Activated CD8-positive, alpha-beta memory T cell treated with anti-CD3 and anti-CD28 coated beads, Interleukin-2, amount 10 ng/mL, durations not matched to agents 7 days and 5 days (primary cell): ENCODE data around the gene PCDHB3. TPM values are rescaled to one million over a fixed set of nuclear protein-coding genes. Genes with fewer than 3 reads are reported as not detected.
"Not testable (repeated sequence)": the region's sequence is repeated elsewhere in the genome, so short reads cannot be mapped to it uniquely, and the experiment has no call there.

Source experiments
- ATAC-seq: fragments of 150-1000 bp; cut with Tn5 transposase; one replicate; pipeline ENCODE4 v1.10.0; 2021; ENCODE audit warnings: moderate library complexity
- CTCF ChIA-PET: fragments of 350-600 bp; sonication (Branson Sonifier 250); formaldehyde crosslinking; loops from one replicate; lab custom pipeline; 2021; ENCODE audit warnings: antibody characterized with exemption; lab: Charles Lee
- DNase-seq: peaks from one replicate; pipeline ENCODE4 v3.0.0-alpha.2; 2020
- H3K27ac Mint-ChIP-seq: one replicate; pipeline ENCODE4 v1.8.0; 2021; ENCODE audit warnings: mild to moderate bottlenecking, mixed read lengths
- H3K27me3 Mint-ChIP-seq: one replicate; pipeline ENCODE4 v1.8.0; 2021; ENCODE audit warnings: mixed read lengths
- H3K36me3 Mint-ChIP-seq: one replicate; pipeline ENCODE4 v1.8.0; 2021; ENCODE audit warnings: mild to moderate bottlenecking, mixed read lengths
- H3K4me1 Mint-ChIP-seq: one replicate; pipeline ENCODE4 v1.8.0; 2021; ENCODE audit warnings: mixed read lengths
- H3K4me3 Mint-ChIP-seq: one replicate; pipeline ENCODE4 v1.8.0; 2021; ENCODE audit warnings: mild to moderate bottlenecking, moderate library complexity, mixed read lengths
- H3K9me3 Mint-ChIP-seq: one replicate; pipeline ENCODE4 v1.8.0; 2022; ENCODE audit warnings: low read depth, mixed read lengths
- total RNA-seq, 2 experiments: library from RNA; stranded (reverse); gene quantifications; one replicate each; pipeline ENCODE4 v1.2.3, GENCODE V29; 2021

PCDHB3 gene
- total RNA-seq: not detected

DNA sequence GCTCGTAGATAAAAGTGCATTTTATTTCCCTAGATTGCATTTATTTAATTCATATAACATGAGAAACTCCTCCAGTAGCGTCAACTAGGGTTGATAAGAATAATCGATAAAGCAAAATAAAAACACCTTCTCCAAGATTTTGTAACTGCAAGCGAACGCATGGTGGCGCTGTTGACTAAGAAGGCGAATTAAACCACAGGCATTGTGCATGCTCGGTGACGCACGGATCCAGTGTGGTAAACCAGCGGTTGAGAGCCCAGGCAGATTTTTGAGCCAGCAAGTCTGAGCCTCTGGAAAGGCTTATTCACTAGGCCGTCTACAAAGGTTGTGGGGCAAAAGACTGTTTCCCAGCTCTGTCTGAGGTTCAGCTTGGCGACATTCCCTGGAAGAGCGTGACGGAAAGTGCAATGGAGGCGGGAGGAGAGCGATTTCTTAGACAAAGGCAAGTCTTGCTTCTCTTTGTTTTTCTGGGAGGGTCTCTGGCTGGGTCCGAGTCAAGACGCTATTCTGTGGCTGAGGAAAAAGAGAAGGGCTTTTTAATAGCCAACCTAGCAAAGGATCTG lies at the start of gene PCDHB3:
TSS of gene PCDHB3 (plus strand) at position 231 of the 563 bp plus-strand sequence. CDS start at position 408, 177 bp downstream.
- H3K36me3 Mint-ChIP-seq: peaks cover 2% of the 10 kb centered on the region
- H3K4me3 Mint-ChIP-seq: no peak within 1 kb of the TSS
- ATAC-seq: no peak
- peaks cover 14% of the 10 kb centered on the region for H3K9me3 Mint-ChIP-seq
- no peak within 1 kb of the TSS for H3K27ac Mint-ChIP-seq
- CTCF ChIA-PET: no interaction called here
- DNase-seq: peak; percentile 47
- peaks cover 3% of the 10 kb centered on the region for H3K4me1 Mint-ChIP-seq
- peaks cover 5% of the 10 kb centered on the region for H3K27me3 Mint-ChIP-seq

DNA sequence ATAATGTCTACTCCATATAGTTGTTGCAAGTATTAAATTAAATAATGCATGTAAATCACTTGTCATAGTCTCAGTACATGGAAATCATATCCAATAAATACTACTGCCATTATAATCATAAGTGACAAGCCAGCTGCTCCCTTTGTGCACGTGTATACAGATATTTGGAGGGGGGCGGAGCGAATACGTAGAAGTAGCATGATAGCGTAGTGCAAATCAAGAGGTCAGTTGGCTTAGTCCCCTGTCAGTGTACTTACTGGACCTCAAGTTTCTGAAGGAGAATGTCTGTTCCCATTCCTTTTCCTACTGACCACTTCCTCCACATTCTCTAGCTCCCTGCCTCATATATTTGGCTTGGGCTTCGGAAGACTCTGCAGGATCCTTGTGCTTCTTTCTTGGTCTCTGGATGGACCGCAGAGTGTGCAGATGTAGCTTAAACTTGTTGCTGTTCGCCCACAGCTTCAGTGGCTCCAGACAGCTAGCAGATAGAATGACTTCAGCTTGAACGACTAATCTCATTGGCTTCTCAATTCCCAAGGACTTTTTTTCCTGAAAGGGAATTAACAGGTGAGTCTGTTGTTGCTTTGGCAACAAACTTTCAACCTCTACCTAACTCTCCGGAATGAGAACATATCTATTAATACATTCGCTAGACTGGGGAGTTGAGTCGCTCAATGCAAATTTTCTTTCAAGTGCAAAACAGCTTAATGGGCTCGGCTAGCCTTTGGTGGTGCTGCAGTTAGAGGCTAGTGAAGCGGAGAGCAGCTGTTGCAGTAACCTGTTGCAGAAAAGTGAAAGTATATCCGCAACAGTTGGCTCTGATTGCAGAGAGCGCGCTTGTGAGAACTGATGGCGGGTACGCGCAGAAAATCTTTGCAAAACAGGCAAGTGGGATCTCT lies 49.4 kb upstream of the PCDHB3 start, which contains the start of gene PCDHB1:
TSS of gene PCDHB1 (plus strand) at position 753 of the 899 bp plus-strand sequence. CDS start at position 850, 97 bp downstream.
- no peaks in the 10 kb centered on the region for H3K4me1 Mint-ChIP-seq
- DNase-seq (no peak), ATAC-seq (no peak)
- peaks cover 8% of the 10 kb centered on the region for H3K27me3 Mint-ChIP-seq
- no peak within 1 kb of the TSS for H3K4me3 Mint-ChIP-seq
- H3K36me3 Mint-ChIP-seq: no peaks in the 10 kb centered on the region
- CTCF ChIA-PET: no interaction called here
- peaks cover 4% of the 10 kb centered on the region for H3K9me3 Mint-ChIP-seq
- H3K27ac Mint-ChIP-seq: no peak within 1 kb of the TSS

DNA sequence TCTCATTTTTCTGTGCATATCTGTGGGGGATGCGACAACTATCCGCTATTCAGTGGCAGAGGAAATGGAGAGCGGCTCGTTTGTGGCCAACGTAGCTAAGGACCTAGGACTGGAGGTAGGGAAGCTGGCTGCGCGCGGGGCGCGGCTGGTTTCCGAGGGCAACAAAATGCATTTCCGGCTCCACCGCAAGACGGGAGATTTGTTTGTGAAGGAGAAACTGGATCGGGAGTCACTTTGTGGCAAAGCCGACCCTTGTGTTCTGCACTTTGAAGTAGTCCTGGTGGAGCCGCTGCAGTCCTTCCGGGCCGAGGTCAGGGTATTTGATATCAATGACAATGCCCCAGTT lies 48.8 kb upstream of the PCDHB3 start:
- Mint-ChIP-seq H3K27ac (no peak overlapping the region), H3K36me3 (no peaks in the 10 kb centered on the region), H3K4me1 (no peaks in the 10 kb centered on the region), H3K27me3 (peaks cover 8% of the 10 kb centered on the region), H3K9me3 (peaks cover 4% of the 10 kb centered on the region), H3K4me3 (no peak overlapping the region)
- CTCF ChIA-PET: no interaction called here
- ATAC-seq (no peak), DNase-seq (no peak)

DNA sequence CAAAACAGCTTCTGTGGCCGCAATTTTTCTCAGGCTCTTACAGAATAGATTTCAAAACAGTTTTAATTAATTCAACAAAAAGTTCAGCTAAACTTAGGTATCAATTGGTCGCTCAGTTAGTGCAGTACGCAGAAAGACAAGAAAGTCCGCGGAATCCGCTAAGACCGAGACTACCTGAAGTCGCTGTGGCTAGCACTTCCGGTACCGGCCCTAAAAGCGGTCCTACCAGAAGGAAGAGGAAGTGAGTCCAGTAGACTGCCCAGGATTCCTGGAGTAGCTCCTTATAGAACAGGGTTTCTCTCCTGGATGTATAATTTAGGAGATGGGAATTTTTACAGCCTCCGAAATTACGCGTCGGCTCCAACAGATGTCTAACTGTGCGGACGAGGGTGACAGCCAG lies 22.4 kb upstream of the PCDHB3 start:
- no peaks in the 10 kb centered on the region for H3K4me1 Mint-ChIP-seq
- DNase-seq: no peak
- H3K4me3 Mint-ChIP-seq: no peak overlapping the region
- no peaks in the 10 kb centered on the region for H3K27me3 Mint-ChIP-seq
- peaks cover 14% of the 10 kb centered on the region for H3K9me3 Mint-ChIP-seq
- H3K27ac Mint-ChIP-seq: no peak overlapping the region
- ATAC-seq: no peak
- CTCF ChIA-PET: no interaction called here
- no peaks in the 10 kb centered on the region for H3K36me3 Mint-ChIP-seq

DNA sequence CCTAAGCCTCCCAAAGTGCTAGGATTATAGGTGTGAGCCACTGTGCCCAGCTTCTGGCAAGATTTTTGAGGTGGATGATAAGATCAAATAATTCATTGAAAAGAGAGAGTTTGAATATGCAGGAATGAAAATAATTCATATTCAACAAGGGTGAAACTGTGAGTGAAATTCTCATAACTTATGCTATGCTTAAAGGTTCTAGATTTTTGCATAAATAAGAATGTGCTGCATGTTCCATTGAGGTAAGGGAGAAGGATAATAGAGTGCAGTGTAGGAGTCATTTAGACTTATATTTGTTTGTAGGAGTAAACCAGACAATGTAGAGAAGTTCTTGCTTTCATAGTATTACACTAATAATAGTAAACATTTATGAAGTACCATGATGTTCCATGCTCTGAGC lies 18.0 kb upstream of the PCDHB3 start:
- H3K9me3 Mint-ChIP-seq: peaks cover 8% of the 10 kb centered on the region
- no peak overlapping the region for H3K4me3 Mint-ChIP-seq
- H3K4me1 Mint-ChIP-seq: no peaks in the 10 kb centered on the region
- peaks cover 16% of the 10 kb centered on the region for H3K27me3 Mint-ChIP-seq
- no peak overlapping the region for H3K27ac Mint-ChIP-seq
- ATAC-seq: no peak
- H3K36me3 Mint-ChIP-seq: no peaks in the 10 kb centered on the region
- CTCF ChIA-PET: no interaction called here
- DNase-seq: no peak

DNA sequence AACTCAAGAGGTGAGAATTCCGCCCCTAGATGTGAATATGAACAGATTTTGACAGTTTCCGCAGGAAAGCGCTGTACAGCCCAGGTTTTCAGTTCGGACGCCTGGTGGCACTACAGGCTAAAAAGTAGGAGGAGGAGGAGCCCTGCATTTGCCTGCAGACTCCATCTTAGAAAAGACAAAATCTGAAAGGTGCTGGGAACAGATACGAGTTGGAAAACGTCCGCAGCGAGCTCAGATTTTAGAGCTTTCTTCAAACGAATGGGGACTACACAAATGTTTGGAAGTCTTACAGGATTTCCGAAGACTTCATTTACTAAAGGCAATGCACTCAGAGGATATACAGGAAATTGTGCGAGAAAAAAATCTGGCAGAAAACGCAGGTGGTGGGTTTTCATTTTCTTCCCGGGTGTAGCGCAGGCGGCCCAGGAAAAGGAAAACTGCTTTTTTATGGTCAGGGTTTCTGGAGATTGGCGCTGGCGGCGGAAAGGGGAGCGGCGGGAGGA lies 15.7 kb upstream of the PCDHB3 start:
- peak overlapping the region; percentile 66 for H3K4me3 Mint-ChIP-seq
- peak; percentile 61 for ATAC-seq
- CTCF ChIA-PET: interaction anchor here (0.8 kb wide), 1 partner anchor 275 kb away, joined by 3 read pairs; the partner anchor contains the start of gene PCDHGB2
- no peak overlapping the region for H3K27ac Mint-ChIP-seq
- no peaks in the 10 kb centered on the region for H3K36me3 Mint-ChIP-seq
- peaks cover 16% of the 10 kb centered on the region for H3K27me3 Mint-ChIP-seq
- peaks cover 3% of the 10 kb centered on the region for H3K9me3 Mint-ChIP-seq
- no peaks in the 10 kb centered on the region for H3K4me1 Mint-ChIP-seq
- DNase-seq: peak; percentile 43

DNA sequence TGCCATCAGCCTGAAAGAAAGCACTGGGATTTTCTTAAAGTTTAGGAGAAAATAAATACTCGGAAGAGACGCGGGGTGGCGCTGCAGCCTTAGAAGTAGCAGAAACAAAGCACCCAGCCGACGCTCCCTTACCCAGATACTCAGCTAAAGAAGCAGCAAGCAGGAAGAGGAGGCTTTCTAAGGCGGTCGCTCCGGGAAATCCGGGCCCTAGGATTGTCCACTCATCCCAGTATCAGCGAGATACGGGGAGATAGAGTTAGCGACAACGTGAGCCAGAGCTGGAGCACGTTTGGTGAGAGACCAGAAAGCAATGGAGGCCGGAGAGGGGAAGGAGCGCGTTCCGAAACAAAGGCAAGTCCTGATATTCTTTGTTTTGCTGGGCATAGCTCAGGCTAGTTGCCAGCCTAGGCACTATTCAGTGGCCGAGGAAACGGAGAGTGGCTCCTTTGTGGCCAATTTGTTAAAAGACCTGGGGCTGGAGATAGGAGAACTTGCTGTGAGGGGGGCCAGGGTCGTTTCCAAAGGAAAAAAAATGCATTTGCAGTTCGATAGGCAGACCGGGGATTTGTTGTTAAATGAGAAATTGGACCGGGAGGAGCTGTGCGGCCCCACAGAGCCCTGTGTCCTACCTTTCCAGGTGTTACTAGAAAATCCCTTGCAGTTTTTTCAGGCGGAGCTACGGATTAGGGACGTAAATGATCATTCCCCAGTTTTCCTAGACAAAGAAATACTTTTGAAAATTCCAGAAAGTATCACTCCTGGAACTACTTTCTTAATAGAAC lies 5.6 kb upstream of the PCDHB3 start, which contains the start of gene PCDHB2:
TSS of gene PCDHB2 (plus strand) at position 135 of the 782 bp plus-strand sequence. CDS start at position 311, 176 bp downstream.
- Mint-ChIP-seq H3K36me3 (peaks cover 2% of the 10 kb centered on the region), H3K4me3 (no peak within 1 kb of the TSS), H3K4me1 (no peaks in the 10 kb centered on the region), H3K27me3 (peaks cover 8% of the 10 kb centered on the region), H3K27ac (no peak within 1 kb of the TSS), H3K9me3 (peaks cover 16% of the 10 kb centered on the region)
- CTCF ChIA-PET: no interaction called here
- no peak for ATAC-seq
- no peak for DNase-seq

DNA sequence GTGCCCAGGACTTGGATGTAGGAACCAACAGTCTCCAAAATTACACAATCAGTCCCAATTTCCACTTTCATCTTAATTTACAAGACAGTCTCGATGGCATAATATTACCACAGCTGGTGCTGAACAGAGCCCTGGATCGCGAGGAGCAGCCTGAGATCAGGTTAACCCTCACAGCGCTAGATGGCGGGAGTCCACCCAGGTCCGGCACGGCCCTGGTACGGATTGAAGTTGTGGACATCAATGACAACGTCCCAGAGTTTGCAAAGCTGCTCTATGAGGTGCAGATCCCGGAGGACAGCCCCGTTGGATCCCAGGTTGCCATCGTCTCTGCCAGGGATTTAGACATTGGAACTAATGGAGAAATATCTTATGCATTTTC lies 5.0 kb upstream of the PCDHB3 start:
- Mint-ChIP-seq H3K27me3 (peaks cover 9% of the 10 kb centered on the region), H3K27ac (no peak overlapping the region), H3K36me3 (peaks cover 2% of the 10 kb centered on the region), H3K4me1 (peaks cover under 1% of the 10 kb centered on the region), H3K4me3 (no peak overlapping the region), H3K9me3 (peaks cover 17% of the 10 kb centered on the region)
- CTCF ChIA-PET: no interaction called here
- DNase-seq (no peak), ATAC-seq (no peak)

DNA sequence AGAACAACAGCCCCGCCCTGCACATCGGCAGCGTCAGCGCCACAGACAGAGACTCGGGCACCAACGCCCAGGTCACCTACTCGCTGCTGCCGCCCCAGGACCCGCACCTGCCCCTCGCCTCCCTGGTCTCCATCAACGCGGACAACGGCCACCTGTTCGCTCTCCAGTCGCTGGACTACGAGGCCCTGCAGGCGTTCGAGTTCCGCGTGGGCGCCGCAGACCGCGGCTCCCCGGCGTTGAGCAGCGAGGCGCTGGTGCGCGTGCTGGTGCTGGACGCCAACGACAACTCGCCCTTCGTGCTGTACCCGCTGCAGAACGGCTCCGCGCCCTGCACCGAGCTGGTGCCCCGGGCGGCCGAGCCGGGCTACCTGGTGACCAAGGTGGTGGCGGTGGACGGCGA lies 4.1 kb upstream of the PCDHB3 start:
- H3K4me1 Mint-ChIP-seq, H3K27ac Mint-ChIP-seq, H3K36me3 Mint-ChIP-seq, DNase-seq, H3K4me3 Mint-ChIP-seq, CTCF ChIA-PET, ATAC-seq: not testable (repeated sequence)
- H3K27me3 Mint-ChIP-seq: peaks cover 11% of the 10 kb centered on the region
- H3K9me3 Mint-ChIP-seq: peaks cover 23% of the 10 kb centered on the region

DNA sequence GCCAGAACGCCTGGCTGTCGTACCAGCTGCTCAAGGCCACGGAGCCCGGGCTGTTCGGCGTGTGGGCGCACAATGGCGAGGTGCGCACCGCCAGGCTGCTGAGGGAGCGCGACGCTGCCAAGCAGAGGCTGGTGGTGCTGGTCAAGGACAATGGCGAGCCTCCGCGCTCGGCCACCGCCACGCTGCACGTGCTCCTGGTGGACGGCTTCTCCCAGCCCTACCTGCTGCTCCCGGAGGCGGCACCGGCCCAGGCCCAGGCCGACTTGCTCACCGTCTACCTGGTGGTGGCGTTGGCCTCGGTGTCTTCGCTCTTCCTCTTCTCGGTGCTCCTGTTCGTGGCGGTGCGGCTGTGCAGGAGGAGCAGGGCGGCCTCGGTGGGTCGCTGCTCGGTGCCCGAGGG lies 3.7 kb upstream of the PCDHB3 start:
- H3K9me3 Mint-ChIP-seq: peaks cover 24% of the 10 kb centered on the region
- H3K4me1 Mint-ChIP-seq, H3K36me3 Mint-ChIP-seq, H3K27ac Mint-ChIP-seq, CTCF ChIA-PET, DNase-seq, ATAC-seq, H3K4me3 Mint-ChIP-seq: not testable (repeated sequence)
- peaks cover 11% of the 10 kb centered on the region for H3K27me3 Mint-ChIP-seq

DNA sequence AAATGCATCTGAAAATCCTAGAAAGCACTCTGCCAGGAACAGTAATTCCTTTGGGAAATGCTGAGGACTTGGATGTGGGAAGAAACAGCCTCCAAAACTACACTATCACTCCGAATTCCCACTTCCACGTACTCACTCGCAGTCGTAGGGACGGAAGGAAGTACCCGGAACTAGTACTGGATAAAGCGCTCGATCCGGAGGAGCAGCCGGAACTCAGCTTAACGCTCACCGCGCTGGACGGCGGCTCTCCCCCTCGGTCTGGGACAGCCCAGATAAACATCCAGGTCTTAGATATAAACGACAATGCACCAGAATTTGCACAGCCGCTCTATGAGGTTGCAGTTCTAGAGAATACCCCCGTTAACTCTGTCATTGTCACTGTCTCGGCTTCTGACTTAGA lies 786 bp downstream of the PCDHB3 start:
- Mint-ChIP-seq H3K27ac (no peak overlapping the region), H3K36me3 (no peaks in the 10 kb centered on the region), H3K4me1 (peaks cover 3% of the 10 kb centered on the region), H3K9me3 (peaks cover 9% of the 10 kb centered on the region), H3K4me3 (no peak overlapping the region), H3K27me3 (peaks cover 3% of the 10 kb centered on the region)
- ATAC-seq: no peak
- DNase-seq: no peak
- CTCF ChIA-PET: no interaction called here

DNA sequence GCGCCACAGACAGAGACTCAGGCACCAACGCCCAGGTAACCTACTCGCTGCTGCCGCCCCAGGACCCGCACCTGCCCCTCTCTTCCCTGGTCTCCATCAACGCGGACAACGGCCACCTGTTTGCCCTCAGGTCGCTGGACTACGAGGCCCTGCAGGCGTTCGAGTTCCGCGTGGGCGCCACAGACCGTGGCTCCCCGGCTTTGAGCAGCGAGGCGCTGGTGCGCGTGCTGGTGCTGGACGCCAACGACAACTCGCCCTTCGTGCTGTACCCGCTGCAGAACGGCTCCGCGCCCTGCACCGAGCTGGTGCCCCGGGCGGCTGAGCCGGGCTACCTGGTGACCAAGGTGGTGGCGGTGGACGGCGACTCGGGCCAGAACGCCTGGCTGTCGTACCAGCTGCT lies 1.8 kb downstream of the PCDHB3 start:
- H3K27me3 Mint-ChIP-seq, H3K4me1 Mint-ChIP-seq, H3K36me3 Mint-ChIP-seq, DNase-seq, CTCF ChIA-PET, H3K4me3 Mint-ChIP-seq, H3K27ac Mint-ChIP-seq, ATAC-seq, H3K9me3 Mint-ChIP-seq: not testable (repeated sequence)

DNA sequence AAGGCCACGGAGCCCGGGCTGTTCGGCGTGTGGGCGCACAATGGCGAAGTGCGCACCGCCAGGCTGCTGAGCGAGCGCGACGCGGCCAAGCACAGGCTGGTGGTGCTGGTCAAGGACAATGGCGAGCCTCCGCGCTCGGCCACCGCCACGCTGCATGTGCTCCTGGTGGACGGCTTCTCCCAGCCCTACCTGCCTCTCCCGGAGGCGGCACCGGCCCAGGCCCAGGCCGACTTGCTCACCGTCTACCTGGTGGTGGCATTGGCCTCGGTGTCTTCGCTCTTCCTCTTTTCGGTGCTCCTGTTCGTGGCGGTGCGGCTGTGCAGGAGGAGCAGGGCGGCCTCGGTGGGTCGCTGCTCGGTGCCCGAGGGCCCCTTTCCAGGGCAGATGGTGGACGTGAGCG lies 2.2 kb downstream of the PCDHB3 start:
- H3K27me3 Mint-ChIP-seq, H3K4me3 Mint-ChIP-seq, DNase-seq, CTCF ChIA-PET, H3K27ac Mint-ChIP-seq, H3K9me3 Mint-ChIP-seq, H3K36me3 Mint-ChIP-seq, H3K4me1 Mint-ChIP-seq, ATAC-seq: not testable (repeated sequence)
